ENCODE data around the gene SPIRE2. TPM values are rescaled to one million over a fixed set of nuclear protein-coding genes. Genes with fewer than 3 reads are reported as not detected.

SPIRE2 gene
- total and polyA plus RNA-seq, 9 of the 15 experiments (the other 6 are each of a cell fraction or from before 2014, with no cell fraction given): 0.70 to 7.5 (median 4.6) TPM

DNA sequence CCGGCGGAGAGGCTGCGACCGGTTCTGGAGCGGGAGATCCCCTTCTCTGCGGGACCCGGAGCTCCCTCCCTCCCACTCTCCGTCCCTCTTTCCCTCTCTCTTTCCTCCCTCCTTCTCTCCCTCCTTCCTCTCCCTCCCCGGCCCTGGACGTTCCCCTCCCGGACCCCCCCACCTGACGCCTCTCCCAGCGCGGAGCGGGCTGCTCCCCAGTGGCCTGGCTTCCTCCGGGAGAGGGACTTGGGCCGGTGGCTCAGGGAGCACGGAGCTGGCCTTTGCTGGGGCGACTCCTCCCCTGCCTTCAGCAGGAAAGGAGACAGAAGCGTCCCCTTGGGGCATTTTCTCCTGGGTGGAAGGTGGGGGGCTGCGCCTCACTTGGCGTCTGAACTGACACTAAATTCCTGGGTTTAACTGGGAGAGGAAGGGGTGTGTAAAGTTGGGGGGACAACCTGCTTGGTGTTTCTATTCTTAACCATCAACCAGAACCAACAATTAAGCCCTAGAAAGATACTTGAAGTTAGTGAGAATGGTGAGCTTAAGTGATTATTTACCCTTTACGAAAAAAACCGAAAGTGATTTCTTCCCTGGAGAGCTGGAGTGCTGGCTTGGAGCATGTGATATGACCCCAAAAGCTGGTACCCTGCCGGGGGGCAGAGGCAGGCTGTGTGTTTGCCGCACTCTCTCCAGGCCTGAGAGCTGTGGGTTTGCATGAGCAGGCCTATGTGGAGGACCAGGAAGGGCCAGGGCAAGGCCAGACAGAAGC is 775 bp downstream of the SPIRE2 start:
- FAIRE-seq (peak; percentile 15), DNase-seq (ENCODE audit: extremely low read depth in 1 of 4, low spot score in 3 of 4) (peak in 1 of 4 experiments; percentile 42), ATAC-seq (peak; percentile 20)
- Histone ChIP-seq H3K4me1 (replicated peaks in 1 of 2; ENCODE audit: control insufficient read depth in 2 of 2, insufficient read depth in 2 of 2, low read length in 2 of 2) (peaks cover 9 to 50% of the 10 kb centered on the region in 2 experiments), H3K27ac (ENCODE audit: extremely low read depth, low read depth, low read length) (peak overlapping the region; percentile 48; the same call in 1 of the 3 replicates), H4K20me1 (replicated peaks; ENCODE audit: control insufficient read depth, insufficient read depth, low read length) (0 out of 2 replicates have a peak, but pooled peaks cover 6% of the 10 kb centered on the region), H3K9me1 (ENCODE audit: control insufficient read depth, insufficient read depth, low read length) (no peaks in the 10 kb centered on the region), H3K4me3 (peak overlapping the region; percentile 58), H2AFZ (ENCODE audit: low read depth, low read length) (peak overlapping the region; percentile 63; the same call in 1 of the 2 replicates), H3K9me3 (replicated peaks; ENCODE audit: control insufficient read depth, insufficient read depth, low read depth, low read length) (no peaks in the 10 kb centered on the region; the same call in 1 of the 2 replicates), H3K36me3 (ENCODE audit: control insufficient read depth, insufficient read depth, low read length) (no peaks in the 10 kb centered on the region), H3K9ac (ENCODE audit: insufficient read depth in 1 of 2, low read depth in 2 of 2, low read length in 2 of 2) (peak overlapping the region; percentile 38 to 86; a peak in 3 of 4 replicates), H3K79me2 (ENCODE audit: control insufficient read depth, insufficient read depth, low read length) (no peaks in the 10 kb centered on the region), H3K27me3 (ENCODE audit: control insufficient read depth in 2 of 2, insufficient read depth in 2 of 2, low read length in 2 of 2) (no peaks in the 10 kb centered on the region), H3K4me2 (ENCODE audit: insufficient read depth, low read length) (peak overlapping the region; percentile 74)
- intact Hi-C loops (cut with micrococcal nuclease): no loop called here
- 19% methylated on average over 13 of the region's 26 CpGs for whole genome bisulfite sequencing (ENCODE audit: insufficient coverage, low coverage, missing lambda C conversion rate)
- in situ Hi-C loops (cut with MboI): no loop called here
- POLR2A ChIA-PET: interaction anchor here (0.6 to 1.6 kb wide), 7 partner anchors 8 to 110 kb away, joined by 3 to 4 read pairs (median 3); partner anchors contain the start of genes FANCA and TCF25
- CTCF ChIA-PET (ENCODE audit: low intra/inter-chr PET ratio): no interaction called here
- TSS peak; percentile 73 for BruUV-seq (replicated peaks)
- TF ChIP-seq, protein P1, sequence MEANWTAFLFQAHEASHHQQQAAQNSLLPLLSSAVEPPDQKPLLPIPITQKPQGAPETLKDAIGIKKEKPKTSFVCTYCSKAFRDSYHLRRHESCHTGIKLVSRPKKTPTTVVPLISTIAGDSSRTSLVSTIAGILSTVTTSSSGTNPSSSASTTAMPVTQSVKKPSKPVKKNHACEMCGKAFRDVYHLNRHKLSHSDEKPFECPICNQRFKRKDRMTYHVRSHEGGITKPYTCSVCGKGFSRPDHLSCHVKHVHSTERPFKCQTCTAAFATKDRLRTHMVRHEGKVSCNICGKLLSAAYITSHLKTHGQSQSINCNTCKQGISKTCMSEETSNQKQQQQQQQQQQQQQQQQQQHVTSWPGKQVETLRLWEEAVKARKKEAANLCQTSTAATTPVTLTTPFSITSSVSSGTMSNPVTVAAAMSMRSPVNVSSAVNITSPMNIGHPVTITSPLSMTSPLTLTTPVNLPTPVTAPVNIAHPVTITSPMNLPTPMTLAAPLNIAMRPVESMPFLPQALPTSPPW (CRISPR knock-in tag; IDR thresholded peaks at IDR 0.05): no peak
- TF ChIP-seq ZNF23 (CRISPR knock-in tag; IDR thresholded peaks at IDR 0.05) (no peak), NELFE (IDR thresholded peaks at IDR 0.05; ENCODE audit: insufficient read depth, insufficient read length) (no peak)
- TF ChIP-seq, protein P2, sequence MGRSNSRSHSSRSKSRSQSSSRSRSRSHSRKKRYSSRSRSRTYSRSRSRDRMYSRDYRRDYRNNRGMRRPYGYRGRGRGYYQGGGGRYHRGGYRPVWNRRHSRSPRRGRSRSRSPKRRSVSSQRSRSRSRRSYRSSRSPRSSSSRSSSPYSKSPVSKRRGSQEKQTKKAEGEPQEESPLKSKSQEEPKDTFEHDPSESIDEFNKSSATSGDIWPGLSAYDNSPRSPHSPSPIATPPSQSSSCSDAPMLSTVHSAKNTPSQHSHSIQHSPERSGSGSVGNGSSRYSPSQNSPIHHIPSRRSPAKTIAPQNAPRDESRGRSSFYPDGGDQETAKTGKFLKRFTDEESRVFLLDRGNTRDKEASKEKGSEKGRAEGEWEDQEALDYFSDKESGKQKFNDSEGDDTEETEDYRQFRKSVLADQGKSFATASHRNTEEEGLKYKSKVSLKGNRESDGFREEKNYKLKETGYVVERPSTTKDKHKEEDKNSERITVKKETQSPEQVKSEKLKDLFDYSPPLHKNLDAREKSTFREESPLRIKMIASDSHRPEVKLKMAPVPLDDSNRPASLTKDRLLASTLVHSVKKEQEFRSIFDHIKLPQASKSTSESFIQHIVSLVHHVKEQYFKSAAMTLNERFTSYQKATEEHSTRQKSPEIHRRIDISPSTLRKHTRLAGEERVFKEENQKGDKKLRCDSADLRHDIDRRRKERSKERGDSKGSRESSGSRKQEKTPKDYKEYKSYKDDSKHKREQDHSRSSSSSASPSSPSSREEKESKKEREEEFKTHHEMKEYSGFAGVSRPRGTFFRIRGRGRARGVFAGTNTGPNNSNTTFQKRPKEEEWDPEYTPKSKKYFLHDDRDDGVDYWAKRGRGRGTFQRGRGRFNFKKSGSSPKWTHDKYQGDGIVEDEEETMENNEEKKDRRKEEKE (IDR thresholded peaks at IDR 0.05; ENCODE audit: borderline replicate concordance in 1 of 2, control insufficient read depth in 1 of 2, low read depth in 2 of 2, low read length in 1 of 2): 0 out of 4 replicates have a peak, but pooled peaks of 1 of the 2 experiments have one; percentile 9
- TF ChIP-seq, protein P3, sequence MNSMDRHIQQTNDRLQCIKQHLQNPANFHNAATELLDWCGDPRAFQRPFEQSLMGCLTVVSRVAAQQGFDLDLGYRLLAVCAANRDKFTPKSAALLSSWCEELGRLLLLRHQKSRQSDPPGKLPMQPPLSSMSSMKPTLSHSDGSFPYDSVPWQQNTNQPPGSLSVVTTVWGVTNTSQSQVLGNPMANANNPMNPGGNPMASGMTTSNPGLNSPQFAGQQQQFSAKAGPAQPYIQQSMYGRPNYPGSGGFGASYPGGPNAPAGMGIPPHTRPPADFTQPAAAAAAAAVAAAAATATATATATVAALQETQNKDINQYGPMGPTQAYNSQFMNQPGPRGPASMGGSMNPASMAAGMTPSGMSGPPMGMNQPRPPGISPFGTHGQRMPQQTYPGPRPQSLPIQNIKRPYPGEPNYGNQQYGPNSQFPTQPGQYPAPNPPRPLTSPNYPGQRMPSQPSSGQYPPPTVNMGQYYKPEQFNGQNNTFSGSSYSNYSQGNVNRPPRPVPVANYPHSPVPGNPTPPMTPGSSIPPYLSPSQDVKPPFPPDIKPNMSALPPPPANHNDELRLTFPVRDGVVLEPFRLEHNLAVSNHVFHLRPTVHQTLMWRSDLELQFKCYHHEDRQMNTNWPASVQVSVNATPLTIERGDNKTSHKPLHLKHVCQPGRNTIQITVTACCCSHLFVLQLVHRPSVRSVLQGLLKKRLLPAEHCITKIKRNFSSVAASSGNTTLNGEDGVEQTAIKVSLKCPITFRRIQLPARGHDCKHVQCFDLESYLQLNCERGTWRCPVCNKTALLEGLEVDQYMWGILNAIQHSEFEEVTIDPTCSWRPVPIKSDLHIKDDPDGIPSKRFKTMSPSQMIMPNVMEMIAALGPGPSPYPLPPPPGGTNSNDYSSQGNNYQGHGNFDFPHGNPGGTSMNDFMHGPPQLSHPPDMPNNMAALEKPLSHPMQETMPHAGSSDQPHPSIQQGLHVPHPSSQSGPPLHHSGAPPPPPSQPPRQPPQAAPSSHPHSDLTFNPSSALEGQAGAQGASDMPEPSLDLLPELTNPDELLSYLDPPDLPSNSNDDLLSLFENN (IDR thresholded peaks at IDR 0.05; ENCODE audit: low read depth in 2 of 2, low read length in 2 of 2): no peak

Measured in K562 (cell line).